GM12874 (cell line): ENCODE results near the gene RNF166.

Experiments
- TF ChIP-seq, protein P1 (sequence below): IDR thresholded peaks from 2 replicates; pipeline ENCODE4 v1.5.1; 2011; ENCODE audit warnings: low read depth, mild to moderate bottlenecking, control low read depth, low read length, moderate library complexity; ENCODE audit not compliant: insufficient read depth

Gene RNF166

DNA sequence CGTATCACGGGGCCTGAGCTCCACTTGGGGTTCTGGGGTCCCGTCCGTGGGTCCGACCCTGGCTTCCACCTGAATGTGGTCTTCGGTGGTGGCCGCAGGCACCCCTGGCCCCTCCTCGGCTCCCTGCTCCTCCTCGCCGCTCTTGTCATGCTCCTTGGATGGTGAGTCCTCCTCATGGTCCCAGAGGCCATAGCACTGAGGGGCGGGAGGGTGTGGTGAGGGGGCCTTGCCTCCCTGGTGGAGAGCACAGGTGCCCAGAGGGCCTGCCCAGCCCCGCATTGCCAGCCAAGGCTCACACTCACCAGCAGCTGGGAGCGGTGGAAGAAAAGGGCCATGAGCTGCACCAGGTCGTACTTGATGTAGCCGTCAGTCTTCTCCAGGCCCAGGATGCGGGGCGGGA is 15.0 kb upstream of the RNF166 start:
- TF ChIP-seq, protein P1, sequence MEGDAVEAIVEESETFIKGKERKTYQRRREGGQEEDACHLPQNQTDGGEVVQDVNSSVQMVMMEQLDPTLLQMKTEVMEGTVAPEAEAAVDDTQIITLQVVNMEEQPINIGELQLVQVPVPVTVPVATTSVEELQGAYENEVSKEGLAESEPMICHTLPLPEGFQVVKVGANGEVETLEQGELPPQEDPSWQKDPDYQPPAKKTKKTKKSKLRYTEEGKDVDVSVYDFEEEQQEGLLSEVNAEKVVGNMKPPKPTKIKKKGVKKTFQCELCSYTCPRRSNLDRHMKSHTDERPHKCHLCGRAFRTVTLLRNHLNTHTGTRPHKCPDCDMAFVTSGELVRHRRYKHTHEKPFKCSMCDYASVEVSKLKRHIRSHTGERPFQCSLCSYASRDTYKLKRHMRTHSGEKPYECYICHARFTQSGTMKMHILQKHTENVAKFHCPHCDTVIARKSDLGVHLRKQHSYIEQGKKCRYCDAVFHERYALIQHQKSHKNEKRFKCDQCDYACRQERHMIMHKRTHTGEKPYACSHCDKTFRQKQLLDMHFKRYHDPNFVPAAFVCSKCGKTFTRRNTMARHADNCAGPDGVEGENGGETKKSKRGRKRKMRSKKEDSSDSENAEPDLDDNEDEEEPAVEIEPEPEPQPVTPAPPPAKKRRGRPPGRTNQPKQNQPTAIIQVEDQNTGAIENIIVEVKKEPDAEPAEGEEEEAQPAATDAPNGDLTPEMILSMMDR = no peak

DNA sequence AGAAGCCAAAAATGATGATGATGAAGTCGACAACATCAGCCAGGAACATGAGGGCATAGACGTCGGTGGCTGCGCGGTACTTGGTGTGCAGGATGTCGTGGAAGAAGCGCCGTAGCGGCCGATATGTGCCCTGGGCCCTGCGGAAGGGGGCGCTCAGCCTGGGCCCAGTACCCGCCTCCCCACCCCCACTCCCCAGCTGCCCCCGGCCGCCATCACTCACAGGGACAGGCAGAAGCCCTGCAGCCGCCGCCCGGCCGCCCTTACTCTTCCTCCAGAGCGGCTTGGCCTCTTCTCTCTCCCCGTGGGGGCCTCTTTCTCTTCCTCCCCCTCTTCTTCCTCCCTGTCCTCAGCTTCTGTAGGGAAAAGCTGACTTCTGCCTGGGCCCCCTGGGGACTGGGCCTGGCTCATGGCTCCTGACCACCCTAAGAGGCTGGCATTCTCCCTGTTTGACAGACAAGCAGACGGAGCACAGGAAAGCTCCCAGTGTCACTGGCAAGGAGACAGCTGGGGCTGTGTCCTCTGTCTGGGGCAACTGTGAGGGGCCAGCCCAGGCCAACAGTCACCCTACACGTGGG is 14.3 kb upstream of the RNF166 start:
- TF ChIP-seq, protein P1 = no peak

DNA sequence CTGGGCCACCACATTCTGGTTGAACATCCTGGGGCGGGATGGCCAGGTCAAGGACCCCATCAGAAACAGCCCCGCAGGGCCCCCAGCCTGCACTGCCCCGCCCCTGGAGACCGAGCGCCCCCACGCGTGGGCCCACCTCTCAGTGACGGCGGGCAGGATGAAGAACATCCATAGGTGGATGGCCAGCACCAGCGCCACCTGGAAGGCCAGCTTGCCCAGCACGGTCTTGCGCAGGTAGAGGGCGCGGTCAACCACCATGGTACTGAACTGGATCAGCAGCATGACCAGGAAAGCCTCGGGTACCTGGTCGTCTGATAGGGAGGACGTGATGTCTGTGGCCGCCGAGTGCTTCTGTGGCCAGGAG is 13.7 kb upstream of the RNF166 start:
- TF ChIP-seq, protein P1 = no peak

DNA sequence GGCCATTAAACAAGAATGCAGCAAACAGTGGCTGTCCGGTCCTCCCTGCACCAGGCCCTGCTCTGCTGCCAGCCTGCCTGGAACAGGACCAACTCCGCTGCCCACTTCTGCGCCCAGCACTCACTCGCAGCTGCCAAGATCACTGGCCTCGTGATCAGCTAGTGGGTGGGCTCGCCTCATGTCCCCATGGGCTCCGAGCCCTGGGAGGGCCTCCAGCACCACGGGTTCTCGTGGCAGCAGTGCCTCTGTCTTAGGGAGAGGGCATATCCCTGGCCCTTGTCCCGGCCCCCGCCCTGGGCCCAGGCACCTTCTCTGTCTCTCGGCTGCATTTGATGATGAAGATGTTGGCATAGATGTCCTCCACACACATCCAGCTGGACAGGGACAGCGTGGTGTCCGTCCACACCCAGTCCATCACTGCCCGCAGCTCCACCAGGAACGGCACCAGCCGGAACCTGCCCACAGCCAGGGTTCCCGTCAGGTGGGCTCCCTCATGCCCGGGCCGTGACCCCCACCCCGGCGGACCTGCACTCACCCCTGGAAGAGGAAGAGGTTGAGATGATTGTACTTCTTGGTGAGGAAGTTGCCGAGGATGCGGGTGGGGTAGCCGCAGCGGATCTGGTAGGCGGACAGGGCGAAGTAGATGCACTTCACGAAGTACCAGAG is 13.2 kb upstream of the RNF166 start:
- TF ChIP-seq, protein P1 = no peak

DNA sequence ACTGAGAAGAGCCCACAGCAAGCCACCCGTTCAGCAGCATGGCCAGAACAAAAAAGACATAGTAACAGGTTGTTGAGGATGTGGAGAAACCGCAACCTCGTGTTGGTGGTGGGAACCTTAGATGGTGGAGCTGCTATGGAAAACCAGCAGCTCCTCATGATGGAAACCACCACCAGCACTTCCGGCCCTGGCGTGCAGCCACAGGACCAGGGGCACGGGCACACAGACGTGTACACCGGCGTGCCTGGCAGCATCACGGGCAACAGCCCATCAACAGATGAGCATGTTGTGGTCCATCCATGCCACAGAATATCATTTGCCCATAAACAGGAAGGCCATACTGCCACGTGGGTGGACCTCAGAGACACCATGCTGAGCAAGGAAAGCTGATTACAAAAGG is 12.0 kb upstream of the RNF166 start:
- TF ChIP-seq, protein P1 = no peak

DNA sequence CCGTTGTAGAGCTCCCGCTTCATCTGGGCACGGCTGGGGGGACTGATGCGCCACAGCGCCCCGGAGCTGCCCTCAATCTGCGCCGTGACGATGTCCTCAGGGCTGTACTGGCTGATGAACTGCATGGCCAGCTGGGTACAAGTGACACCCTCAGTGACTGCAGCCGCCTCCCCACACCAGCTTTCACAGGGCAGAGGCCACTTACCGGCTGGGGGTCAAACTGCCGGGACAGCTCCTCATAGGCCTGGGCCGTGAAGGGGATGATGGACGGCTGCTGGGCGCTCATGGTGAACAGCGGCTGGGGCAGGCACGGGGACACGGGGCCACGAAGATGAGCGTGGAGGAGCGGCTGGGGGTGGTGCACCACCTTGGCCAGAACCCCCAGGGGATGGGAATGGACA is 10.4 kb upstream of the RNF166 start:
- TF ChIP-seq, protein P1 = no peak

DNA sequence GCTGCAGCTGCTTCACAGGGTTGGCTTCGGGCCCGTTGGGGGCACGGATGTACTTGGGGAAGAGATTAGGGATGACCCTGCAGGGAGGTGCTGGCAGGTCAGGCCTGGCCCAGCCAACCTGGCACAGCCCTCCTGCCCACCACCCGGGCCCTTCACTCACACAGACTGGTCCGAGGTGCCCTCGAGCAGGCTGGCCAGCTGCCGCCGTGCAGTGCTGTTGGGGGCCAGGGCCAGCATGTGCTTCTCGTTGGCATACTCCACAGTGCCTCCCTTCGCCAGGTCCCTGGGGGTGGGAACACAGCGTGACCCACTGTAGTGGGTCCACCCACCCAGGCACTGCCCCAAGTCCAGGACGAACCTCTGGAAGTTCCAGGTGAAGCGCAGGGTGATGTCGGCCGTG is 10.0 kb upstream of the RNF166 start:
- TF ChIP-seq, protein P1 = no peak
